Fibroblast of lung (primary cell): ENCODE results near the gene SHROOM3. TPM values are rescaled to one million over a fixed set of nuclear protein-coding genes. Genes with fewer than 3 reads are reported as not detected.

Source experiments
- DNase-seq, 2 donors: peaks; one replicate each; pipeline versions ENCODE4 v3.0.0 to v3.0.0-alpha.2; 2010; ENCODE audit warnings: low read depth in 2 of 2
- H2AFZ ChIP-seq: 2 replicates; pipeline ENCODE4 v1.5.1; 2012; ENCODE audit warnings: low read length, control low read depth, inconsistent platforms
- H3K27ac ChIP-seq: 2 replicates; pipeline ENCODE4 v1.5.1; 2011; ENCODE audit warnings: low read length, control low read depth; ENCODE audit not compliant: insufficient read depth
- H3K27me3 ChIP-seq: 2 replicates; pipeline ENCODE4 v1.5.1; 2011; ENCODE audit warnings: mild to moderate bottlenecking, low read length; ENCODE audit not compliant: control insufficient read depth, insufficient read depth
- H3K36me3 ChIP-seq: 2 replicates; pipeline ENCODE4 v1.5.1; 2011; ENCODE audit warnings: low read length; ENCODE audit not compliant: control insufficient read depth, insufficient read depth
- H3K4me1 ChIP-seq: 2 replicates; pipeline ENCODE4 v1.5.1; 2011; ENCODE audit warnings: low read length; ENCODE audit not compliant: control insufficient read depth, insufficient read depth; ENCODE audit errors: extremely low read depth
- H3K4me2 ChIP-seq: 2 replicates; pipeline ENCODE4 v1.5.1; 2011; ENCODE audit warnings: low read length, control low read depth; ENCODE audit not compliant: insufficient read depth; ENCODE audit errors: extremely low read depth
- H3K4me3 ChIP-seq, 4 experiments: fragments of 200-600 bp in 1 of 4; sonication (generic) in 1 of 4; replicated peaks in 1 of 4; 2 replicates each; pipeline ENCODE4 v1.5.1; 2011 to 2016; ENCODE audit warnings: low read length in 4 of 4, low read depth in 3 of 4, mild to moderate bottlenecking in 3 of 4, control low read depth in 2 of 4, inconsistent platforms in 1 of 4, mixed read lengths in 1 of 4; ENCODE audit not compliant: insufficient read depth in 1 of 4; ENCODE audit errors: control extremely low read depth in 1 of 4
- H3K79me2 ChIP-seq: 2 replicates; pipeline ENCODE4 v1.5.1; 2012; ENCODE audit warnings: mild to moderate bottlenecking, low read length, inconsistent platforms; ENCODE audit not compliant: control insufficient read depth, insufficient read depth
- H3K9ac ChIP-seq: 2 replicates; pipeline ENCODE4 v1.5.1; 2011; ENCODE audit warnings: mild to moderate bottlenecking, low read length, control low read depth; ENCODE audit not compliant: insufficient read depth
- H3K9me3 ChIP-seq: 2 replicates; pipeline ENCODE4 v1.5.1; 2012; ENCODE audit warnings: low read depth, low read length; ENCODE audit not compliant: control insufficient read depth, insufficient read depth
- H4K20me1 ChIP-seq: 2 replicates; pipeline ENCODE4 v1.5.1; 2011; ENCODE audit warnings: low read length; ENCODE audit not compliant: control insufficient read depth, insufficient read depth; ENCODE audit errors: extremely low read depth
- CTCF ChIP-seq, 2 donors: IDR thresholded peaks in 1 of 2; conservative IDR thresholded peaks in 1 of 2; 1 replicate in 1 of 2; 2 replicates in 1 of 2; pipeline ENCODE4 v1.5.1; 2011 to 2012; ENCODE audit warnings: low read length in 2 of 2, control low read depth in 1 of 2, inconsistent platforms in 1 of 2, low read depth in 1 of 2, mild to moderate bottlenecking in 1 of 2
- EZH2 ChIP-seq: IDR thresholded peaks from 2 replicates; pipeline ENCODE4 v1.5.1; 2012; ENCODE audit warnings: low read length, control low read depth, mild to moderate bottlenecking; ENCODE audit errors: missing control alignments
- polyA plus RNA-seq, 2 donors: library from polyadenylated mRNA; depleted of rRNA in 1 of 2; stranded (reverse) in 1 of 2; unstranded in 1 of 2; fragments of >200 nt; gene quantifications; 2 replicates each; pipeline ENCODE4 v1.2.1, GENCODE V29; 2011 to 2012; ENCODE audit warnings: missing spikeins in 1 of 2
- total RNA-seq: library from RNA; depleted of rRNA; stranded (reverse); fragments of >200 nt; gene quantifications from 2 replicates; pipeline ENCODE4 v1.2.1, GENCODE V29; 2014

SHROOM3 gene
- total and polyA plus RNA-seq, 2 donors (not counting 1 experiment from before 2014, with no cell fraction given), result 9.9 to 23.9 TPM

- peaks cover 18% of the 10 kb centered on the region for H3K4me1 ChIP-seq
- H2AFZ ChIP-seq, result no peak overlapping the region
- no peak overlapping the region for H3K27ac ChIP-seq
- no peak overlapping the region for H3K9ac ChIP-seq
- H3K4me3 ChIP-seq, result no peak overlapping the region
- peaks cover 5% of the 10 kb centered on the region for H3K79me2 ChIP-seq
- H3K27me3 ChIP-seq, result no peaks in the 10 kb centered on the region
- no peak for TF ChIP-seq CTCF (conservative IDR thresholded peaks at IDR 0.05 in 1 of 2, IDR thresholded peaks at IDR 0.05 in 1 of 2; ENCODE audit: low read depth in 1 of 2, low read length in 2 of 2)
- peaks cover under 1% of the 10 kb centered on the region for H3K36me3 ChIP-seq
- no peaks in the 10 kb centered on the region for H4K20me1 ChIP-seq
- no peaks in the 10 kb centered on the region for H3K9me3 ChIP-seq
- no peak for DNase-seq
- no peak overlapping the region for H3K4me2 ChIP-seq
Measured at GRCh38 chr4:76749355-76749754, 314.3 kb downstream of the SHROOM3 start.

- peak in 1 of 2 donors; percentile 37 for DNase-seq
- Histone ChIP-seq H3K9ac (no peak overlapping the region), H4K20me1 (no peaks in the 10 kb centered on the region), H3K4me1 (peaks cover 29% of the 10 kb centered on the region), H2AFZ (no peak overlapping the region), H3K79me2 (peaks cover 5% of the 10 kb centered on the region), H3K27ac (no peak overlapping the region), H3K4me2 (no peak overlapping the region), H3K36me3 (peaks cover 7% of the 10 kb centered on the region), H3K4me3 (no peak overlapping the region), H3K27me3 (no peaks in the 10 kb centered on the region), H3K9me3 (no peaks in the 10 kb centered on the region)
- TF ChIP-seq CTCF (conservative IDR thresholded peaks at IDR 0.05 in 1 of 2, IDR thresholded peaks at IDR 0.05 in 1 of 2; ENCODE audit: low read depth in 1 of 2, low read length in 2 of 2), result no peak
- TF ChIP-seq EZH2, result no peak
Measured at GRCh38 chr4:76750716-76751115, 315.7 kb downstream of the SHROOM3 start.

- peak overlapping the region; percentile 96 for H3K27ac ChIP-seq
- peaks cover 31% of the 10 kb centered on the region for H3K4me1 ChIP-seq
- H3K9me3 ChIP-seq, result no peaks in the 10 kb centered on the region
- no peaks in the 10 kb centered on the region for H4K20me1 ChIP-seq
- H3K4me3 ChIP-seq, result no peak overlapping the region
- no peak overlapping the region for H2AFZ ChIP-seq
- TF ChIP-seq CTCF (conservative IDR thresholded peaks at IDR 0.05 in 1 of 2, IDR thresholded peaks at IDR 0.05 in 1 of 2; ENCODE audit: low read depth in 1 of 2, low read length in 2 of 2) (no peak), EZH2 (no peak)
- H3K36me3 ChIP-seq, result peaks cover 11% of the 10 kb centered on the region
- no peak overlapping the region for H3K4me2 ChIP-seq
- no peak overlapping the region for H3K9ac ChIP-seq
- no peaks in the 10 kb centered on the region for H3K27me3 ChIP-seq
- H3K79me2 ChIP-seq, result no peaks in the 10 kb centered on the region
- DNase-seq, result no peak
Measured at GRCh38 chr4:76751612-76752343, 316.7 kb downstream of the SHROOM3 start.
